Measurements from ENCODE around the gene ARHGAP11A. TPM values are rescaled to one million over a fixed set of nuclear protein-coding genes. Genes with fewer than 3 reads are reported as not detected.

The ARHGAP11A gene
- 10.8 and 22.8 TPM in 2 replicates for total RNA-seq

GRCh38 chr15:32615051-32615870 lies at the start of gene ARHGAP11A:
TSS of gene ARHGAP11A (plus strand) at chr15:32615504. CDS start at chr15:32616212, 708 bp downstream.

GRCh38 chr15:32593151-32593550 lies 22.2 kb upstream of the ARHGAP11A start, which contains the start of gene GOLGA8N:
TSS of gene GOLGA8N (plus strand) at chr15:32593456.

GRCh38 chr15:32641517-32642059 lies 26.3 kb downstream of the ARHGAP11A start, which contains the start of gene SCG5:
TSS of gene SCG5 (plus strand) at chr15:32641710. CDS start at chr15:32643593, 1,883 bp downstream.

Small RNAs within 50 kb of the gene (small RNA-seq; reads per million reads assigned to genes)
- gene RN7SL286P: not detected

Other genes starting within 250 kb of the ARHGAP11A start
- 0.48 and 0.65 TPM in 2 replicates for gene GOLGA8K, start 212.2 kb upstream of the ARHGAP11A start, total RNA-seq
- gene GOLGA8O, start 159.9 kb upstream of the ARHGAP11A start, total RNA-seq: 0.67 TPM in 1 of 2 replicates, not detected in the other
- gene GOLGA8N, start 22.0 kb upstream of the ARHGAP11A start, total RNA-seq: 1.3 and 1.8 TPM in 2 replicates
- gene SCG5, start 26.2 kb downstream of the ARHGAP11A start, total RNA-seq: 0.57 and 2.0 TPM in 2 replicates
- gene GREM1, start 102.5 kb downstream of the ARHGAP11A start, total RNA-seq: 0.98 and 1.4 TPM in 2 replicates